PC-9 (cell line): ENCODE measurements around the gene PKD2L1.

Source experiments
- EZH2 ChIP-seq: fragments of 200-600 bp; sonication (generic); IDR thresholded peaks from 2 replicates; pipeline ENCODE4 v1.8.0; 2017; ENCODE audit warnings: antibody characterized with exemption, low read depth
- TF ChIP-seq, protein P1 (sequence below): fragments of 200-600 bp; sonication (generic); conservative IDR thresholded peaks from 2 replicates; pipeline ENCODE4 v1.6.1; 2017; ENCODE audit warnings: mixed run types, antibody characterized with exemption, mild to moderate bottlenecking, moderate library complexity

DNA sequence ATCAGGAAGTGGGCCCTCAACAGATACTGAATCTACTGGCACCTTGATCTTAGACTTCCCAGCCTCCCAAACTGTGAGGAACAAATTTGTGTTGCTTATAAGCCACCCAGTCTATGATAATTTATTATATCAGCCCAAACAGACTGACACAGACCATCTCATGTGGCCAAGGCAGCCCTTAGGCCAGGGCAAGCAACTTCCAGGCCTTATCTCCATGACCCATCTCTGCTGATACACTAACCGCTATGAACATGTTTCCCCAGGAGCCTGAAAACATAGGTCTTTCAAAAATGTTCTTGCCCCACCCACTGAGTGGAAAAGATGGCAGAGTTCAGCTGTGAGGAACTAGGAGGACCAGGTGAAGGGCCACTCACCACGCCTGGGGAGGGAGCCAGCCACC, 40.4 kb downstream of the PKD2L1 start:
- TF ChIP-seq, protein P1, sequence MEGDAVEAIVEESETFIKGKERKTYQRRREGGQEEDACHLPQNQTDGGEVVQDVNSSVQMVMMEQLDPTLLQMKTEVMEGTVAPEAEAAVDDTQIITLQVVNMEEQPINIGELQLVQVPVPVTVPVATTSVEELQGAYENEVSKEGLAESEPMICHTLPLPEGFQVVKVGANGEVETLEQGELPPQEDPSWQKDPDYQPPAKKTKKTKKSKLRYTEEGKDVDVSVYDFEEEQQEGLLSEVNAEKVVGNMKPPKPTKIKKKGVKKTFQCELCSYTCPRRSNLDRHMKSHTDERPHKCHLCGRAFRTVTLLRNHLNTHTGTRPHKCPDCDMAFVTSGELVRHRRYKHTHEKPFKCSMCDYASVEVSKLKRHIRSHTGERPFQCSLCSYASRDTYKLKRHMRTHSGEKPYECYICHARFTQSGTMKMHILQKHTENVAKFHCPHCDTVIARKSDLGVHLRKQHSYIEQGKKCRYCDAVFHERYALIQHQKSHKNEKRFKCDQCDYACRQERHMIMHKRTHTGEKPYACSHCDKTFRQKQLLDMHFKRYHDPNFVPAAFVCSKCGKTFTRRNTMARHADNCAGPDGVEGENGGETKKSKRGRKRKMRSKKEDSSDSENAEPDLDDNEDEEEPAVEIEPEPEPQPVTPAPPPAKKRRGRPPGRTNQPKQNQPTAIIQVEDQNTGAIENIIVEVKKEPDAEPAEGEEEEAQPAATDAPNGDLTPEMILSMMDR, result no peak
- TF ChIP-seq EZH2, result no peak
